ENCODE measurements around the gene HOXB3.

- TF ChIP-seq, protein P1, sequence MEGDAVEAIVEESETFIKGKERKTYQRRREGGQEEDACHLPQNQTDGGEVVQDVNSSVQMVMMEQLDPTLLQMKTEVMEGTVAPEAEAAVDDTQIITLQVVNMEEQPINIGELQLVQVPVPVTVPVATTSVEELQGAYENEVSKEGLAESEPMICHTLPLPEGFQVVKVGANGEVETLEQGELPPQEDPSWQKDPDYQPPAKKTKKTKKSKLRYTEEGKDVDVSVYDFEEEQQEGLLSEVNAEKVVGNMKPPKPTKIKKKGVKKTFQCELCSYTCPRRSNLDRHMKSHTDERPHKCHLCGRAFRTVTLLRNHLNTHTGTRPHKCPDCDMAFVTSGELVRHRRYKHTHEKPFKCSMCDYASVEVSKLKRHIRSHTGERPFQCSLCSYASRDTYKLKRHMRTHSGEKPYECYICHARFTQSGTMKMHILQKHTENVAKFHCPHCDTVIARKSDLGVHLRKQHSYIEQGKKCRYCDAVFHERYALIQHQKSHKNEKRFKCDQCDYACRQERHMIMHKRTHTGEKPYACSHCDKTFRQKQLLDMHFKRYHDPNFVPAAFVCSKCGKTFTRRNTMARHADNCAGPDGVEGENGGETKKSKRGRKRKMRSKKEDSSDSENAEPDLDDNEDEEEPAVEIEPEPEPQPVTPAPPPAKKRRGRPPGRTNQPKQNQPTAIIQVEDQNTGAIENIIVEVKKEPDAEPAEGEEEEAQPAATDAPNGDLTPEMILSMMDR (conservative IDR thresholded peaks at IDR 0.05; ENCODE audit: low read depth, low read length), result no peak
- TF ChIP-seq, protein P2, sequence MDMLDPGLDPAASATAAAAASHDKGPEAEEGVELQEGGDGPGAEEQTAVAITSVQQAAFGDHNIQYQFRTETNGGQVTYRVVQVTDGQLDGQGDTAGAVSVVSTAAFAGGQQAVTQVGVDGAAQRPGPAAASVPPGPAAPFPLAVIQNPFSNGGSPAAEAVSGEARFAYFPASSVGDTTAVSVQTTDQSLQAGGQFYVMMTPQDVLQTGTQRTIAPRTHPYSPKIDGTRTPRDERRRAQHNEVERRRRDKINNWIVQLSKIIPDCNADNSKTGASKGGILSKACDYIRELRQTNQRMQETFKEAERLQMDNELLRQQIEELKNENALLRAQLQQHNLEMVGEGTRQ (IDR thresholded peaks at IDR 0.05; ENCODE audit: low read depth, low read length), result no peak
- TF ChIP-seq SMC3 (IDR thresholded peaks at IDR 0.05; ENCODE audit: low read depth, low read length) (no peak), POLR2A (IDR thresholded peaks at IDR 0.05; ENCODE audit: low read depth, low read length) (no peak), RCOR1 (IDR thresholded peaks at IDR 0.05; ENCODE audit: insufficient replicate concordance, low read length) (no peak), BHLHE40 (IDR thresholded peaks at IDR 0.05; ENCODE audit: low read depth, low read length) (no peak)
- TF ChIP-seq, protein P3, sequence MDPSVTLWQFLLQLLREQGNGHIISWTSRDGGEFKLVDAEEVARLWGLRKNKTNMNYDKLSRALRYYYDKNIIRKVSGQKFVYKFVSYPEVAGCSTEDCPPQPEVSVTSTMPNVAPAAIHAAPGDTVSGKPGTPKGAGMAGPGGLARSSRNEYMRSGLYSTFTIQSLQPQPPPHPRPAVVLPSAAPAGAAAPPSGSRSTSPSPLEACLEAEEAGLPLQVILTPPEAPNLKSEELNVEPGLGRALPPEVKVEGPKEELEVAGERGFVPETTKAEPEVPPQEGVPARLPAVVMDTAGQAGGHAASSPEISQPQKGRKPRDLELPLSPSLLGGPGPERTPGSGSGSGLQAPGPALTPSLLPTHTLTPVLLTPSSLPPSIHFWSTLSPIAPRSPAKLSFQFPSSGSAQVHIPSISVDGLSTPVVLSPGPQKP (IDR thresholded peaks at IDR 0.05; ENCODE audit: borderline replicate concordance, low read depth, low read length), result no peak
Measured at GRCh38 chr17:48583708-48584222, 6.3 kb downstream of the HOXB3 start.
